LNCAP (cell line): ENCODE data around the gene NTHL1.

Experiments used
- TF ChIP-seq, protein P1 (sequence below): fragments of 450-650 bp; IDR thresholded peaks from 2 replicates; pipeline ENCODE4 v1.5.1; 2017; ENCODE audit warnings: mild to moderate bottlenecking

The NTHL1 gene

DNA sequence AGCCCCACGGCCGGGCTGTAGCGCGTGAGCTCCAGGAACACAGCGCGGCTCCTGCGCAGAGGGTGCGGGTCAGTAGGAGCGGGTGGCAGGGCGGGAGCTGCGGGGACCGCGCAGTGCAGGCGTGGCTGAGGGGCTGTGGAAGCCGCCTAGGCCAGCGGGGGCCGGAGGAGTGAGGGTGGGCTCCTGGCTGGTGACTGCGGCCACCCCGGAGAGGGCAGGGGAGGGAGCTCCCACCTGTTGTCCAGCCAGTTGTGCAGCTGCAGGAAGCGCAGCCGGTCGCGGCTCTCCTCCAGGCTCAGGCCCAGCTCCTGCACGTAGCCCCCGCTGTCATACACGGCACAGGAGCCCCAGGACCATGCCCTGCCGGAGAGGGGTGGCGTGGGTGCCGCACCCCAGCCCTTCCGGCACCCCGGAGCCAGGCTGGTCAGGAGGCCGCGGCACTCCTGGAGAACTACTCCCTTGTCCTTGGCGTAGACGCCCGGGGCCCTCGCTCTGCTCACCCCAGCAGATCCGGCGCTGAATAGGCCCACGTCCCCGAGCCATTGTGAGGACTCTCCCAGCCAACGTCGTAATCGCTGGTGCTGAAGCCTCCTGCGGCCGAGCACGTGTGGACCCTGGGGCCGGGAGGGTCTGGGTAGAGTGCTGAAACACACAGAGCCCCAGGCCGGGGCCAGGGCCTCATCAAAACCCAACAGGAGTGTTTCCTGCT is 44.1 kb upstream of the NTHL1 start:
- TF ChIP-seq, protein P1, sequence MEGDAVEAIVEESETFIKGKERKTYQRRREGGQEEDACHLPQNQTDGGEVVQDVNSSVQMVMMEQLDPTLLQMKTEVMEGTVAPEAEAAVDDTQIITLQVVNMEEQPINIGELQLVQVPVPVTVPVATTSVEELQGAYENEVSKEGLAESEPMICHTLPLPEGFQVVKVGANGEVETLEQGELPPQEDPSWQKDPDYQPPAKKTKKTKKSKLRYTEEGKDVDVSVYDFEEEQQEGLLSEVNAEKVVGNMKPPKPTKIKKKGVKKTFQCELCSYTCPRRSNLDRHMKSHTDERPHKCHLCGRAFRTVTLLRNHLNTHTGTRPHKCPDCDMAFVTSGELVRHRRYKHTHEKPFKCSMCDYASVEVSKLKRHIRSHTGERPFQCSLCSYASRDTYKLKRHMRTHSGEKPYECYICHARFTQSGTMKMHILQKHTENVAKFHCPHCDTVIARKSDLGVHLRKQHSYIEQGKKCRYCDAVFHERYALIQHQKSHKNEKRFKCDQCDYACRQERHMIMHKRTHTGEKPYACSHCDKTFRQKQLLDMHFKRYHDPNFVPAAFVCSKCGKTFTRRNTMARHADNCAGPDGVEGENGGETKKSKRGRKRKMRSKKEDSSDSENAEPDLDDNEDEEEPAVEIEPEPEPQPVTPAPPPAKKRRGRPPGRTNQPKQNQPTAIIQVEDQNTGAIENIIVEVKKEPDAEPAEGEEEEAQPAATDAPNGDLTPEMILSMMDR = no peak

DNA sequence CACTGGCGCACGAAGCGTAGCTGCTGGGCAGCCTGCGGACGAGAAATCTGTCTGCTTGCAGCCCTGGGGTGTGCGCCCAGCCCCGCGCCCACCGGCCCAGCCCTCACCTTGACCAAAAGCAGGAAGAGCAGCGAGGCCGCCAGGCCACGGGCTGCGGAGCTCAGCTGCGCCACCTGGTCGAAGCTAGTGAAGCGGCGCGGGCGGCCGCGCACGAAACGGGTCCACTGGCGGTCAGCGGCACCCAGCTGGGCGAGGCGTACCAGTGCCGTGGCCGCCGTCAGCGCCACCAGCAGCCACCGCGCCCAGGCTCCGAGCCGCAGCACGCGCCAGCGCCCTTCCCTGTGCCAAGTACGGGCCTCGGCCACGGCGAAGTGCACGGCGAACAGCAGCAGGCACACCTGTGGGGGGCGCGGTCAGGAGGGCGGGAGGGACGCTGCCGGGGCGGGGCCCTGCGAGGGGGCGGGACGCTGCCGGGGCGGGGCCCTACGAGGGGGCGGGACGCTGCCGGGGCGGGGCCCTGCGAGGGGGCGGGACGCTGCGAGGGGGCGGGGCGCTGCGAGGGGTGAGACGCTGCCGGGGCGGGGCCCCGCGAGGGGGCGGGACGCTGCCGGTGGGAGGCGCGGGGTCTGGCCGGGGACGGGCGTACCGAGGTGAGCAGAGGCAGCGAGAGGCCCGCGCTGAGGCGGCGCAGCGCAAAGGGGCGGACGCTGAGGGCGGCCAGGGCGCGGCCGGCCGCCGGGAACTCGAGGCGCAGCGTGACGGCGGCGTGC is 43.3 kb upstream of the NTHL1 start:
- TF ChIP-seq, protein P1 = no peak

DNA sequence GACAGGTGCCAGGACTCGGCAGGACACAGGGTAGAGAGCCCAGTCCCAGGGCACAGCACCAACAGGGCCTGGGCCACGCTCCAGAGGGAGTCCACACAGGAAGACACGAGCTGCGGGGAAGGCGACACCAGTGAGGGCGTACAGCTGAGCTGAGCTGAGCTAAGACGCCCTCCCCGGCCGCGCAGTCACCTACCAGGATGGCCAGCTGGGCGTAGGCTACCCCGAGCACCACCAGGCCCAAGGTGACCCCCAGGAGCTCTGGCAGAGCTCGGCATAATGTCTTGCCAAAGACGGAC is 42.8 kb upstream of the NTHL1 start:
- TF ChIP-seq, protein P1 = no peak

DNA sequence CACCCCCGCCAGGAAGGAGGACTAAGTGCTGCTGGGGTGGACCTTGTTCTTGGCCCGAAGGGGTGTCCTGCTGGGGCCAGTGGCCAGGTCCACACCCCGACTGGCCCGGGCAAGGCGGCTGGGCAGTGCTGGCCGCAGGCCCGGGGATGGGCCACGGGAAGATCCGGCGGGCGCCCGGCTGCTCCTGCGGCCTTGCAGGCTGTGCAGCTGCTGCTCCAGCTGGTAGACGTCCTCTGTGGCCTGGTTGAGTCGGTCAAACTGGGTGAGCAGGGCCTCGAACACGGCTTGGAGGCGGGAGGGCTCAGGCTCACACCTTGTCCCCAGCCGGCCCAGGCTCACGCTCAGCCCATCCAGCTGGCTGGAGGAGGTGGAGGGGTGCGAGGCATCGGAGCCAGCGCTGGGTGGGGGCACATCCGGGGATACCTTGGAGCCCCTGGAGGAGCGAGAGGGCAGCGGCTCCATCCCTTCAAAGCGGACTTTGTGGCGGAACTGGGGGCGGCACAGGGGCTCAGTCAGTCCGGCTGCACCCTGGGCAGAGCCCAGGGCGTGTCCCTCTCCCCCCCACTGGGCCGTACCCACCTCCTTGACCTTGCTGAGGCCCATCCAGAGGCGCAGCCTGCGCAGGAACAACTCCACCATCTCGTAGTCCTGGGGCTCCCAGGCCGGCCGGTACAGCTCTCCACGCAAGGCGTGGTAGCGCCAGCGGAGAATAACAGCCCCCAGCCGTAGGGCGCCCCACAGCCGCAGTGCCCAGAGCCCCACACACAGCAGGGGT is 42.3 kb upstream of the NTHL1 start:
- TF ChIP-seq, protein P1 = no peak

DNA sequence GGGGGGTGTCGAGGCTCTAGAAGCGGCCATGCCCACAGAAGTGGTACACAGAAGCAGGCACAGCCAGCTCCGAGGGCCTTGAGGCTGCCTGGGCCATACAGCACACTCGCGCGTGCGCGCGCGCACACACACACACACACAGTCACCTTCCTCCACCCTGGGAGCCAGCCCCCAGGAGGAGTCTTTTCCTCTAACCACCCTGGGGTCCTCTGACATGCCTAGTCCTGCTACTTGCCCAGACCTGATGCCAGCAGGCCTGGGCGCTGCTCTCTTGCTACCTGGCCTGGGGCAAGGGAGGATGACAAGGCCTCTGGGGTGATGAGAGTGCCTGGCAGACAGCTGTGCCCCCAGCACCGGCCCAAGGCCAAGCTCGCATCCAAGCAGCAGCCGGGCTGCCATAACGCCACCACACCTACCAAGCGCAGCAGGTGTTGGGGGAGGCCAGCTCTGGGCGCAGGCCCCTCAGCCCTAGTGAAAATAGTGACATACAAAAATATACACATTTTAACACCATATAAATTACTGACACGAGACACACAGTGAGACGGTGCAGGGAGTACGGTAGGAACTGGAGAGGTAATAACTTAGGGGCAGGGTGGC is 41.2 kb upstream of the NTHL1 start:
- TF ChIP-seq, protein P1 = no peak

DNA sequence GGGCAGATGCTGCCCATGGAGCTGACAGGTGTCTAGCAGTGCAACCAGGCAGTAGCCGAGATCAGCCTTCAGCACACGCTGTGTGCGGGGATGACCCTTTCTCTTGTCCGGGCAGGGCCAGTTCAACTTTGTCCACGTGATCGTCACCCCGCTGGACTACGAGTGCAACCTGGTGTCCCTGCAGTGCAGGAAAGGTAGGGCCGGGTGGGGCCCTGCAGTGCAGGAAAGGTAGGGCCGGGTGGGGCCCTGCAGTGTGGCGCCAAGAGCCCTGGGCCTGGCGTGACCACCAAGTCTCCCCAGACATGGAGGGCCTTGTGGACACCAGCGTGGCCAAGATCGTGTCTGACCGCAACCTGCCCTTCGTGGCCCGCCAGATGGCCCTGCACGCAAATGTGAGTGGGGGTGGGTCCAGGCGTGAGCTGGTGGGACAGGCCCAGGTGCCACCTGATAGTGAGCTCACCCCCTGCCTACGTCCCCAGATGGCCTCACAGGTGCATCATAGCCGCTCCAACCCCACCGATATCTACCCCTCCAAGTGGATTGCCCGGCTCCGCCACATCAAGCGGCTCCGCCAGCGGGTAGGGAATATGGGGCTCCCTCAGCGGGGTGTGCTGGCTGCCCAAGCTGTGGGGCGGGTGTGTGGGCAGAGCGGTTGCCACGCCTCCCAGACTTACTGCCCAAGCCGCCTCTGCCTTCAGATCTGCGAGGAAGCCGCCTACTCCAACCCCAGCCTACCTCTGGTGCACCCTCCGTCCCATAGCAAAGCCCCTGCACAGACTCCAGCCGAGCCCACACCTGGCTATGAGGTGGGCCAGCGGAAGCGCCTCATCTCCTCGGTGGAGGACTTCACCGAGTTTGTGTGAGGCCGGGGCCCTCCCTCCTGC is 40.4 kb upstream of the NTHL1 start:
- TF ChIP-seq, protein P1 = no peak
